ENCODE measurements around the gene COL6A1. TPM values are rescaled to one million over a fixed set of nuclear protein-coding genes. Genes with fewer than 3 reads are reported as not detected.

Gene COL6A1
- total RNA-seq, 2 experiments from 2014 or later, result not detected

DNA sequence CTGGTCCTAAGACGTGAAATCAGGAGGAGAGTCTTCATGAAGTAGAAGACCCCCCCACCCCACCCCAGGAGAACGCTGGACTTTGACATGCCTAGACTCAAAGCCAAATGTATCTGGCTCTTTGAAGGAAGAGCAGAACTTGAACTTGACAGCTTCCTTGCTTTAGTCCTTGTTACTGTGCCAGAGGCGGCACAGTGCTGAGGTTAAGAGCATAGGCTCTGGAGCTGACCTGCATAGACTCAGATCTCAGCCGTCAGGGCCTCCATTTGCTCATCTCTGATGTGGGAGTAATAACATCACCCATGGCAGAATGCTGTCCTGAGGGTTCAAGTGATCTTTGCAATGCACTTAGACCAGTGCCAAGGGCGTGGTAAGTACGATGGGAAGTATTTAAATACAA, 39.0 kb downstream of the COL6A1 start:
- H3K4me1 ChIP-seq (ENCODE audit: insufficient read depth, low read length, poor library complexity, severe bottlenecking), result no peaks in the 10 kb centered on the region
- TF ChIP-seq, protein P1, sequence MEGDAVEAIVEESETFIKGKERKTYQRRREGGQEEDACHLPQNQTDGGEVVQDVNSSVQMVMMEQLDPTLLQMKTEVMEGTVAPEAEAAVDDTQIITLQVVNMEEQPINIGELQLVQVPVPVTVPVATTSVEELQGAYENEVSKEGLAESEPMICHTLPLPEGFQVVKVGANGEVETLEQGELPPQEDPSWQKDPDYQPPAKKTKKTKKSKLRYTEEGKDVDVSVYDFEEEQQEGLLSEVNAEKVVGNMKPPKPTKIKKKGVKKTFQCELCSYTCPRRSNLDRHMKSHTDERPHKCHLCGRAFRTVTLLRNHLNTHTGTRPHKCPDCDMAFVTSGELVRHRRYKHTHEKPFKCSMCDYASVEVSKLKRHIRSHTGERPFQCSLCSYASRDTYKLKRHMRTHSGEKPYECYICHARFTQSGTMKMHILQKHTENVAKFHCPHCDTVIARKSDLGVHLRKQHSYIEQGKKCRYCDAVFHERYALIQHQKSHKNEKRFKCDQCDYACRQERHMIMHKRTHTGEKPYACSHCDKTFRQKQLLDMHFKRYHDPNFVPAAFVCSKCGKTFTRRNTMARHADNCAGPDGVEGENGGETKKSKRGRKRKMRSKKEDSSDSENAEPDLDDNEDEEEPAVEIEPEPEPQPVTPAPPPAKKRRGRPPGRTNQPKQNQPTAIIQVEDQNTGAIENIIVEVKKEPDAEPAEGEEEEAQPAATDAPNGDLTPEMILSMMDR (conservative IDR thresholded peaks at IDR 0.05; ENCODE audit: low read length), result no peak
- no peak for TF ChIP-seq EZH2phosphoT487 (IDR thresholded peaks at IDR 0.05; ENCODE audit: borderline replicate concordance, low read depth, low read length)
- no TSS peak for BruUV-seq (replicated peaks)
- H3K4me3 ChIP-seq (ENCODE audit: low read depth, low read length, poor library complexity, severe bottlenecking), result no peak overlapping the region
- H3K4me2 ChIP-seq (ENCODE audit: low read length), result no peak overlapping the region
- intact Hi-C loops (cut with micrococcal nuclease; ENCODE audit: unreplicated experiment), result no loop called here
- no peak overlapping the region for H3K27ac ChIP-seq (ENCODE audit: low read depth, low read length, poor library complexity, severe bottlenecking)
- H4K20me1 ChIP-seq (ENCODE audit: insufficient read depth, low read length), result no peaks in the 10 kb centered on the region
- H3K79me2 ChIP-seq (ENCODE audit: insufficient read depth, low read depth, low read length), result no peaks in the 10 kb centered on the region
- H3K9me2 ChIP-seq (ENCODE audit: insufficient read depth, low read length), result no peaks in the 10 kb centered on the region
- ChIA-PET CTCF (ENCODE audit: unreplicated experiment) (interaction anchor here (0.5 kb wide), 1 partner anchor 53 kb away, joined by 3 read pairs; no protein-coding TSS in a partner anchor), POLR2A (no interaction called here)
- H3K36me3 ChIP-seq (ENCODE audit: insufficient read depth, low read length), result no peaks in the 10 kb centered on the region
- no peaks in the 10 kb centered on the region for H3K9me3 ChIP-seq (ENCODE audit: low read length)
- H2AFZ ChIP-seq (ENCODE audit: low read length), result no peak overlapping the region
- no peak for DNase-seq (ENCODE audit: low spot score)

- DNase-seq (ENCODE audit: low spot score), result no peak
- TF ChIP-seq EZH2phosphoT487 (IDR thresholded peaks at IDR 0.05; ENCODE audit: borderline replicate concordance, low read depth, low read length), result no peak
- TF ChIP-seq, protein P1 (conservative IDR thresholded peaks at IDR 0.05; ENCODE audit: low read length), result no peak
- Histone ChIP-seq H2AFZ (ENCODE audit: low read length) (no peak overlapping the region), H3K36me3 (ENCODE audit: insufficient read depth, low read length) (no peaks in the 10 kb centered on the region), H3K9me3 (ENCODE audit: low read length) (no peaks in the 10 kb centered on the region), H3K27ac (ENCODE audit: low read depth, low read length, poor library complexity, severe bottlenecking) (no peak overlapping the region), H3K4me2 (ENCODE audit: low read length) (no peak overlapping the region), H3K4me1 (ENCODE audit: insufficient read depth, low read length, poor library complexity, severe bottlenecking) (no peaks in the 10 kb centered on the region), H4K20me1 (ENCODE audit: insufficient read depth, low read length) (no peaks in the 10 kb centered on the region), H3K9me2 (ENCODE audit: insufficient read depth, low read length) (no peaks in the 10 kb centered on the region), H3K4me3 (ENCODE audit: low read depth, low read length, poor library complexity, severe bottlenecking) (no peak overlapping the region), H3K79me2 (ENCODE audit: insufficient read depth, low read depth, low read length) (no peaks in the 10 kb centered on the region)
- intact Hi-C loops (cut with micrococcal nuclease; ENCODE audit: unreplicated experiment), result no loop called here
- POLR2A ChIA-PET, result no interaction called here
- BruUV-seq (replicated peaks), result no TSS peak
- CTCF ChIA-PET (ENCODE audit: unreplicated experiment), result no interaction called here
Observed at GRCh38 chr21:46021398-46021797, 39.8 kb downstream of the COL6A1 start.

DNA sequence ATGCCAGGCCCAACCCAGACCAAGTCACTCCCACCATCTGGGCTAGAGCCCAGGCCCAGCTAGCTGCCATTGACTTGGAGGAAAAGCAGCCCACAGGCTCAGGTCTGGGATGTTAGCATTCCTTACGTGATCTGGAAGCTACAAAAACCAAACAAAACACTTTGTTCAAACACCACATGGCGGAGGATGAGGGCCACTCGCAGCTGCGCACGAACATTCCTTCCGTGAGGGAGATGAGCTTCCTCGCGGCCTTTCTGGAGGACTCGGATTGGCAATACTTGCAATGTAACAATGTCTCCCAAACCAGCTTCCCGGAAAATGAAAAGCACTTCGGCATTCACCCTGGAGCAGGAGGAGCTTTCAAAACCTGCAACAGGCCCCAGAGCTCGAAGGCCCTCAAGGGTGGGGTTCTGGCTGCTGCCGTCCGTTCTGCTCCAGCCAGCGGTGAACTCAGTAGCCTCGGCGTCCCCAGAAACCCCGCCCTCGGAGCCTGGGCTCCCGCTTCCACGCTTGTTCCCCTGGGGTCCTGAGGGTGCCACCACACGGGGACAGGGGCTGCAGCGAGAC, 40.5 kb downstream of the COL6A1 start:
- Histone ChIP-seq H3K4me1 (ENCODE audit: insufficient read depth, low read length, poor library complexity, severe bottlenecking) (no peaks in the 10 kb centered on the region), H3K4me2 (ENCODE audit: low read length) (no peak overlapping the region), H4K20me1 (ENCODE audit: insufficient read depth, low read length) (no peaks in the 10 kb centered on the region), H2AFZ (ENCODE audit: low read length) (no peak overlapping the region), H3K9me3 (ENCODE audit: low read length) (no peaks in the 10 kb centered on the region), H3K9me2 (ENCODE audit: insufficient read depth, low read length) (no peaks in the 10 kb centered on the region), H3K36me3 (ENCODE audit: insufficient read depth, low read length) (no peaks in the 10 kb centered on the region), H3K27ac (ENCODE audit: low read depth, low read length, poor library complexity, severe bottlenecking) (no peak overlapping the region), H3K79me2 (ENCODE audit: insufficient read depth, low read depth, low read length) (no peaks in the 10 kb centered on the region), H3K4me3 (ENCODE audit: low read depth, low read length, poor library complexity, severe bottlenecking) (no peak overlapping the region)
- CTCF ChIA-PET (ENCODE audit: unreplicated experiment), result no interaction called here
- POLR2A ChIA-PET, result no interaction called here
- TF ChIP-seq, protein P1 (conservative IDR thresholded peaks at IDR 0.05; ENCODE audit: low read length), result no peak
- no peak for TF ChIP-seq EZH2phosphoT487 (IDR thresholded peaks at IDR 0.05; ENCODE audit: borderline replicate concordance, low read depth, low read length)
- no TSS peak for BruUV-seq (replicated peaks)
- intact Hi-C loops (cut with micrococcal nuclease; ENCODE audit: unreplicated experiment), result no loop called here
- DNase-seq (ENCODE audit: low spot score), result no peak
